OCI-LY1 (cell line): ENCODE data around the gene BBS9.

Experiments
- H2AFZ ChIP-seq: fragments of 200-600 bp; sonication (generic), shearing (Covaris generic); 2 replicates; pipeline ENCODE4 v1.6.0; 2014; ENCODE audit warnings: antibody characterized with exemption, mild to moderate bottlenecking, low read length
- H3F3A ChIP-seq: fragments of 200-600 bp; sonication (generic), shearing (Covaris generic); 2 replicates; pipeline ENCODE4 v1.6.0; 2014; ENCODE audit warnings: mild to moderate bottlenecking, antibody characterized with exemption, low read length, moderate library complexity; ENCODE audit not compliant: insufficient read depth
- H3K27ac ChIP-seq: fragments of 200-600 bp; sonication (generic); 2 replicates; pipeline ENCODE4 v1.5.1; 2014; ENCODE audit warnings: low read length, mixed run types, mild to moderate bottlenecking, low read depth; ENCODE audit not compliant: poor library complexity, severe bottlenecking
- H3K27me3 ChIP-seq: fragments of 200-600 bp; sonication (generic); 2 replicates; pipeline ENCODE4 v1.6.0; 2014; ENCODE audit warnings: antibody characterized with exemption, mild to moderate bottlenecking, low read length, moderate library complexity; ENCODE audit not compliant: insufficient read depth
- H3K36me3 ChIP-seq: fragments of 200-600 bp; sonication (generic); 2 replicates; pipeline ENCODE4 v1.6.1; 2014; ENCODE audit warnings: mild to moderate bottlenecking, antibody characterized with exemption, low read length, moderate library complexity, mixed read lengths; ENCODE audit not compliant: insufficient read depth
- H3K4me1 ChIP-seq: fragments of 200-600 bp; sonication (generic); 2 replicates; pipeline ENCODE4 v1.5.1; 2014; ENCODE audit warnings: mild to moderate bottlenecking, low read length, moderate library complexity; ENCODE audit not compliant: insufficient read depth, severe bottlenecking
- H3K4me2 ChIP-seq: fragments of 200-600 bp; sonication (generic), shearing (Covaris generic); 2 replicates; pipeline ENCODE4 v1.6.1; 2014; ENCODE audit warnings: low read length
- H3K4me3 ChIP-seq: fragments of 200-600 bp; sonication (generic); 2 replicates; pipeline ENCODE4 v1.5.1; 2014; ENCODE audit warnings: low read length, low read depth, mild to moderate bottlenecking, mixed read lengths; ENCODE audit not compliant: poor library complexity, severe bottlenecking
- H3K79me2 ChIP-seq: fragments of 200-600 bp; shearing (Covaris generic); 2 replicates; pipeline ENCODE4 v1.6.1; 2016; ENCODE audit warnings: mixed run types, low read length, mixed read lengths; ENCODE audit not compliant: insufficient read depth
- H3K9ac ChIP-seq: fragments of 200-600 bp; sonication (generic), shearing (Covaris generic); 2 replicates; pipeline ENCODE4 v1.6.1; 2014; ENCODE audit warnings: mild to moderate bottlenecking, low read length, mixed read lengths
- H3K9me2 ChIP-seq: fragments of 200-600 bp; sonication (generic), shearing (Covaris generic); 2 replicates; pipeline ENCODE4 v1.6.1; 2014; ENCODE audit warnings: low read depth, mild to moderate bottlenecking, low read length, mixed read lengths
- H3K9me3 ChIP-seq: fragments of 200-600 bp; shearing (Covaris generic); 2 replicates; pipeline ENCODE4 v1.6.1; 2014; ENCODE audit warnings: low read length, mixed read lengths
- H4K20me1 ChIP-seq: fragments of 200-600 bp; sonication (generic), shearing (Covaris generic); 2 replicates; pipeline ENCODE4 v1.6.0; 2016; ENCODE audit warnings: mild to moderate bottlenecking, low read length; ENCODE audit not compliant: insufficient read depth
- CTCF ChIP-seq: fragments of 200-600 bp; sonication (generic), shearing (Covaris generic); IDR thresholded peaks from 2 replicates; pipeline ENCODE4 v1.5.1; 2017; ENCODE audit warnings: mild to moderate bottlenecking, antibody characterized with exemption, low read length, moderate library complexity, mixed read lengths
- EZH2 ChIP-seq: fragments of 200-600 bp; sonication (generic), shearing (Covaris generic); IDR thresholded peaks from 2 replicates; pipeline ENCODE4 v1.8.0; 2017; ENCODE audit warnings: borderline replicate concordance, mixed run types, mild to moderate bottlenecking, antibody characterized with exemption, low read length, moderate library complexity, mixed read lengths

BBS9 gene

GRCh38 chr7:33444511-33444910 is 315.1 kb downstream of the BBS9 start:
- no peaks in the 10 kb centered on the region for H3K36me3 ChIP-seq
- H3K4me1 ChIP-seq, result no peaks in the 10 kb centered on the region
- no peaks in the 10 kb centered on the region for H4K20me1 ChIP-seq
- no peak overlapping the region for H3K4me3 ChIP-seq
- no peaks in the 10 kb centered on the region for H3K9me3 ChIP-seq
- no peaks in the 10 kb centered on the region; the same call in 1 of the 2 replicates for H3K27me3 ChIP-seq
- no peak overlapping the region for H3K4me2 ChIP-seq
- no peak overlapping the region for H2AFZ ChIP-seq
- no peak overlapping the region for H3K9ac ChIP-seq
- H3K9me2 ChIP-seq, result no peaks in the 10 kb centered on the region
- TF ChIP-seq EZH2 (no peak), CTCF (no peak)
- no peak overlapping the region for H3K27ac ChIP-seq
- no peaks in the 10 kb centered on the region for H3K79me2 ChIP-seq
- no peaks in the 10 kb centered on the region for H3F3A ChIP-seq

GRCh38 chr7:33446551-33446950 is 317.2 kb downstream of the BBS9 start:
- no peak overlapping the region for H3K9ac ChIP-seq
- no peak overlapping the region for H3K27ac ChIP-seq
- TF ChIP-seq CTCF (no peak), EZH2 (no peak)
- H3K4me1 ChIP-seq, result no peaks in the 10 kb centered on the region
- no peaks in the 10 kb centered on the region for H3F3A ChIP-seq
- H3K4me2 ChIP-seq, result no peak overlapping the region
- no peaks in the 10 kb centered on the region for H3K9me2 ChIP-seq
- no peak overlapping the region for H2AFZ ChIP-seq
- no peaks in the 10 kb centered on the region; the same call in 1 of the 2 replicates for H3K27me3 ChIP-seq
- no peaks in the 10 kb centered on the region for H3K79me2 ChIP-seq
- no peaks in the 10 kb centered on the region for H4K20me1 ChIP-seq
- no peak overlapping the region for H3K4me3 ChIP-seq
- H3K36me3 ChIP-seq, result no peaks in the 10 kb centered on the region
- no peaks in the 10 kb centered on the region for H3K9me3 ChIP-seq

- Histone ChIP-seq H3K27ac (no peak overlapping the region), H3K36me3 (no peaks in the 10 kb centered on the region), H3K9me2 (no peaks in the 10 kb centered on the region), H3K79me2 (no peaks in the 10 kb centered on the region), H3K4me3 (no peak overlapping the region), H4K20me1 (no peaks in the 10 kb centered on the region), H3K9ac (no peak overlapping the region), H3K27me3 (no peaks in the 10 kb centered on the region), H3K4me1 (no peaks in the 10 kb centered on the region), H2AFZ (no peak overlapping the region), H3K4me2 (no peak overlapping the region), H3F3A (no peaks in the 10 kb centered on the region), H3K9me3 (no peaks in the 10 kb centered on the region)
- no peak for TF ChIP-seq CTCF
These were observed 318.7 kb downstream of the BBS9 start for GRCh38 chr7:33448035-33448434.
